ENCODE results near the gene SPATA12. TPM values are rescaled to one million over a fixed set of nuclear protein-coding genes. Genes with fewer than 3 reads are reported as not detected.

SPATA12 gene
- total and polyA plus RNA-seq, 7 donors, result 0.01 TPM; not detected in 6

GRCh38 chr3:57026944-57027343, 33.5 kb upstream of the SPATA12 start:
- Histone ChIP-seq H3K36me3 (ENCODE audit: insufficient read depth in 1 of 2, low read depth in 1 of 2) (no peaks in the 10 kb centered on the region), H3K4me1 (no peaks in the 10 kb centered on the region), H3K9me3 (no peaks in the 10 kb centered on the region), H3K27me3 (ENCODE audit: insufficient read depth in 3 of 3, low read length in 2 of 3) (no peaks in the 10 kb centered on the region), H3K27ac (no peak overlapping the region), H3K4me3 (no peak overlapping the region)
- no peak for ATAC-seq
- WGBS, 3 donors, result 48 to 64% (median 55%) methylated on average over 2 of the region's 2 CpGs
- TF ChIP-seq, protein P1, sequence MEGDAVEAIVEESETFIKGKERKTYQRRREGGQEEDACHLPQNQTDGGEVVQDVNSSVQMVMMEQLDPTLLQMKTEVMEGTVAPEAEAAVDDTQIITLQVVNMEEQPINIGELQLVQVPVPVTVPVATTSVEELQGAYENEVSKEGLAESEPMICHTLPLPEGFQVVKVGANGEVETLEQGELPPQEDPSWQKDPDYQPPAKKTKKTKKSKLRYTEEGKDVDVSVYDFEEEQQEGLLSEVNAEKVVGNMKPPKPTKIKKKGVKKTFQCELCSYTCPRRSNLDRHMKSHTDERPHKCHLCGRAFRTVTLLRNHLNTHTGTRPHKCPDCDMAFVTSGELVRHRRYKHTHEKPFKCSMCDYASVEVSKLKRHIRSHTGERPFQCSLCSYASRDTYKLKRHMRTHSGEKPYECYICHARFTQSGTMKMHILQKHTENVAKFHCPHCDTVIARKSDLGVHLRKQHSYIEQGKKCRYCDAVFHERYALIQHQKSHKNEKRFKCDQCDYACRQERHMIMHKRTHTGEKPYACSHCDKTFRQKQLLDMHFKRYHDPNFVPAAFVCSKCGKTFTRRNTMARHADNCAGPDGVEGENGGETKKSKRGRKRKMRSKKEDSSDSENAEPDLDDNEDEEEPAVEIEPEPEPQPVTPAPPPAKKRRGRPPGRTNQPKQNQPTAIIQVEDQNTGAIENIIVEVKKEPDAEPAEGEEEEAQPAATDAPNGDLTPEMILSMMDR (IDR thresholded peaks at IDR 0.05), result no peak
- DNase-seq, result no peak
- intact Hi-C loops (cut with DNase I), result no loop called here

DNA sequence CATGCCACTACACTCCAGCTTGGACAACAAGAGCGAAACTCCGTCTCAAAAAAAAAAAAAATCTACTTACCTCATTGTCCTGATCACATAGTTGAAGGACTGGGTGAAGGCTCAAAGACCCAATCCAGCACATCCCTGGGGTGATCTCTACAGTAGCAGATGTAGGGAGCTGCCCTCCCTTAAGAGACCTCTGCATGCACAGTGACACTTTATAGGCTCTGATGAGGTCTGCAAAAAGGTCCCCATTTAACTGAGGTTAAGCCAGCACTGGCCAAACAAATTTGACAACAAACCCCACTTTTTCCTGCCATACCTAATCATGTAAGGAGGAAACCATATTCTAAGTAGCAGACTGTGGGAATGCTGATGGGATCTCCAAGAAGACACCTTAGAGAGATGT, 31.1 kb upstream of the SPATA12 start:
- Histone ChIP-seq H3K27me3 (ENCODE audit: insufficient read depth in 3 of 3, low read length in 2 of 3) (no peaks in the 10 kb centered on the region), H3K4me1 (no peaks in the 10 kb centered on the region), H3K27ac (no peak overlapping the region), H3K4me3 (no peak overlapping the region), H3K9me3 (no peaks in the 10 kb centered on the region), H3K36me3 (ENCODE audit: insufficient read depth in 1 of 2, low read depth in 1 of 2) (no peaks in the 10 kb centered on the region)
- DNase-seq (no peak), ATAC-seq (no peak)
- intact Hi-C loops (cut with DNase I), result no loop called here
- WGBS, 3 donors, result 97 to 100% (median 100%) methylated on average over 2 of the region's 2 CpGs
- TF ChIP-seq, protein P1 (IDR thresholded peaks at IDR 0.05), result no peak

GRCh38 chr3:57029924-57030323, 30.5 kb upstream of the SPATA12 start:
- Histone ChIP-seq H3K4me1 (no peaks in the 10 kb centered on the region), H3K4me3 (no peak overlapping the region), H3K27ac (no peak overlapping the region), H3K9me3 (no peaks in the 10 kb centered on the region), H3K27me3 (ENCODE audit: insufficient read depth in 3 of 3, low read length in 2 of 3) (no peaks in the 10 kb centered on the region), H3K36me3 (ENCODE audit: insufficient read depth in 1 of 2, low read depth in 1 of 2) (no peaks in the 10 kb centered on the region)
- DNase-seq, result no peak
- TF ChIP-seq, protein P1 (IDR thresholded peaks at IDR 0.05), result no peak
- intact Hi-C loops (cut with DNase I), result no loop called here
- ATAC-seq, result no peak
- WGBS, 3 donors, result 73 to 79% (median 78%) methylated on average over 7 of the region's 7 CpGs

GRCh38 chr3:57030721-57031120, 29.7 kb upstream of the SPATA12 start:
- no peak overlapping the region for H3K27ac ChIP-seq
- H3K36me3 ChIP-seq (ENCODE audit: insufficient read depth in 1 of 2, low read depth in 1 of 2), result no peaks in the 10 kb centered on the region
- TF ChIP-seq, protein P1 (IDR thresholded peaks at IDR 0.05), result no peak
- ATAC-seq, result no peak
- no peaks in the 10 kb centered on the region for H3K4me1 ChIP-seq
- no peaks in the 10 kb centered on the region for H3K27me3 ChIP-seq (ENCODE audit: insufficient read depth in 3 of 3, low read length in 2 of 3)
- no peaks in the 10 kb centered on the region for H3K9me3 ChIP-seq
- intact Hi-C loops (cut with DNase I), result no loop called here
- DNase-seq, result no peak
- 59 to 60% (median 60%) methylated on average over 3 of the region's 3 CpGs for WGBS, 3 donors
- H3K4me3 ChIP-seq, result no peak overlapping the region

All from psoas muscle (tissue), 8 donors.